ENCODE measurements around the gene TNIP2.

Gene TNIP2

DNA sequence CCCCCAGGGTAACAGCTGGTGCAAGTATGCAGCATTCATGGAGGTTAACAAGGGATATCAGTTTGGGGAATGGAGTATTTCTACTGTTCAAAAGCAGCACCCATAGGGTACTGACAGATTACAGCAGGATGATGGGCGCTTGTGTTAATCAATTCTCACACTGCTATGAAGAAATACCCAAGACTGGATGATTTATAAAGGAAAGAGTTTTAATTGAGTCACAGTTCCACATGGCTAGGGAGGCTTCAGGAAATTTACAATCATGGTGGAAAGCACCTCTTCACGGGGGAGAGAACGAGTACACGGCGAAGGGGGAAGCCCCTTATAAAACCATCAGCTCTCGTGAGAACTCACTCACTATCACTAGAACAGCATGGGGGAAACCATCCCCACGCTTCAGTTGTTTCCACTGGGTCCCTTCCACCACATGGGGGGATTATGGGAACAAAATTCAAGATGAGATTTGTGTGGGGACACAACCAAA, 64.1 kb downstream of the TNIP2 start:
- no peak overlapping the region for H3K27ac ChIP-seq
- no peak for DNase-seq (ENCODE audit: low read depth, low spot score)
